ENCODE results near the gene TLCD4.

DNA sequence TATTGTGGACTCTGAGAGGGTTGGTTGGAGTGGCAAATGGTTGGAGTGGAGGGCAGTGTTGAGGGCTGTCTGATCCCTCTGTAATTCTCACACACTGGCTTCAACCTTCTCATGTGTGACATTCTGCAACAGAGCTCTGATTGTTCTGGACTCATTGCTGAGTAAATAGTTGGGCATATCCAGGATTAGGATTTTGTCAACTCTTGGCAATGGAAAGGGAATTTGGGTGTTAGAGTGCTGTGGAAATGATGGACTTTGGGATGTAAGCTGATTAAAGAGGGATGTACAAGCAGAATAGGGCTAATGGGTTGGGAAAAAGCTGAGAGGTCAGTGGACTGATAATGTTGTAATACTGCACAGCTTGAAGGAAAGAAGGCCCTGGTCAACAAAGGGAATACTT is 16.5 kb downstream of the TLCD4 start:
- no peak for TF ChIP-seq CTCF (IDR thresholded peaks at IDR 0.05; ENCODE audit: low read depth, low read length, poor library complexity, severe bottlenecking)
- no peak for TF ChIP-seq EZH2phosphoT487 (IDR thresholded peaks at IDR 0.05; ENCODE audit: borderline replicate concordance, low read length)
